Activated naive CD8-positive, alpha-beta T cell treated with anti-CD3 and anti-CD28 coated beads, Interleukin-2, amount 50 U/mL, for 16 hours (primary cell): ENCODE results near the gene CCR3.
"Not testable (repeated sequence)": the region's sequence is repeated elsewhere in the genome, so short reads cannot be mapped to it uniquely, and the experiment has no call there.

Source experiments
- DNase-seq: peaks from one replicate; pipeline ENCODE4 v3.0.0-alpha.2; 2020; ENCODE audit warnings: low read depth, low spot score

CCR3 gene

DNA sequence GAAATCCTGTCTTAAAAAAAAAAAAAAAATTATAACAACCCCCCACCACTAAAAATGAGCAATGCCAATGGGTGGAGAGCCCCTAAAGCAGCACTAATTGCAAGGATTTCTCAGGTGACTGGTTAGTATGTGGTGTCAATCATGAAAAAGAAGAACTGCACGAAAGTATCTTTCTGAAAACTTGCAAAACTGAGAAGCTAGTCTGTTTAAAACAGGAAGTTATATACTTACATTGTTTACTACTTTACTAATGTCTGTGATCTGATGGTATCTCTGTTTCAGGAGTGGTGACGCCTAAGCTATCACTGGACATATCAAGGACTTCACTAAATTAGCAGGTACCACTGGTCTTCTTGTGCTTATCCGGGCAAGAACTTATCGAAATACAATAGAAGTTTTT is at the start of gene CCR3:
Gene CCR3, plus strand, starts transcription at position 341 of the 400 bp plus-strand sequence. CDS start 22,699 bp downstream, outside the sequence.
- no peak for DNase-seq

DNA sequence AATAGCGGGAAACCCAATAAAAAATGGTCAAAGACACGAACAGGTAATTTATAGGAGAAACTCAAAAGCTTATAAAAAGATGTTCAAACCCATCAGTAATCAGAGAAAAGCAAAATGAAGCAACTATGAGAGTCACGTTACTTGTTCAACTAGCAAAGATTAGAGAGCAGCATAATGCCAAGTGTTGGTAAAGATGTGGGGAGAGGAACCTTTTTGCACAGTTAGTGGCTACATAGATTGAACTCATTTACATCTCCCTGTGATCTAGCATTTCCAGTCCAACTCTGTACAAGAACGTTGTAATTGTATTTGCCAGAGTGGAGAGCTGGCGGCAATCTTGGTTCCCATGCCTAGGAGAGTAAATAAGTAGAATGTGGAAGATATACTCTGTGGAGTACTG is 49.3 kb upstream of the CCR3 start:
- no peak for DNase-seq

DNA sequence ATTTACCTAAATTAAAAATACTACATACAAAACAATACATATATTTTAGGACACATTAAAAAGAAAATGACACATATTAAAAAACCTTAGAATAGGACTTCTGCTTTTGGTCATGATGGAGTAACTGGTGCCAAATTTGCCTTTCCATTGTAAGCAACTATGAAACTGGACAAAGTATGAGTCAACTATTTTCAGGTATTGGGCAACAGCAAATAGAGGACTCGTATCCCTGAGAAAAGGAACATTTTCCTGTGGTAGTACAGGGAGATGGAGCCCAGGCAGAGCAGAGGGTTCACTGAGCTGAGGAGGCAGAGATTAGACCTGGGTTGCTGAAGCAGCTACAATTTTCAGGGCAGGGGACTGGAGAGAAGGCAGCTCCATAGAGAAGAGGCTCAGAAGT is 48.8 kb upstream of the CCR3 start:
- DNase-seq: no peak

DNA sequence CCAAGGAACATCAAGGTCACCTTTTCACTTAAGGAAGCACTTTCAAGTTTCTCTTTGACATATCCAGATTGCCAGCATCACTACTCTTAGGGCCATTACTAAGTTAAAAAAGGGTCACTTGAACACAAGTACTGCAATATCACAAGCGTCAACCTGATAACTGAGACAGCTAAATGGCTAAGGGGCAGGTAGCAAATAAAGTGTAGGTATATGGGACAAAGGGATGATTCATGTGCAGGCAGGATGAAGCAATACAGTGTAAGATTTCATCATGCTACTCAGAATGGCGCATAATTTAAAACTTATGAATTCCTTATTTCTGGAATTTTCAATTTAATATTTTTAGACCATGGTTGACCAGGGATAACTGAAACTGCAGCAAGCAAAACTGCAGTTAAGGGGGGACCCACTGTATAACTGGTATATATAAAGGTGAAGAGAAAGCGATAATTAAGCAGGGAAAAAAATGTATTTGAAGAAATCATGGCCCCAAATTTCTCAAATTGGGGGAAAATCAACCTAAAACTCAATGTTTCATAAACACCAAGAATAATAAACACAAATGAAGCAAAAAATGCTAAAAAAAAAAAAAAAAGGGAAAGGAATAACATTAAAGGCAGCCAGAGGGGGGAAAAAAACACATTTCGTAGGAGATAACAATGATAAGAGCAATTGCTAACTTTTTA is 47.2 kb upstream of the CCR3 start:
- DNase-seq: no peak

- no peak for DNase-seq
Observed at GRCh38 chr3:46196261-46196957, 45.9 kb upstream of the CCR3 start.

DNA sequence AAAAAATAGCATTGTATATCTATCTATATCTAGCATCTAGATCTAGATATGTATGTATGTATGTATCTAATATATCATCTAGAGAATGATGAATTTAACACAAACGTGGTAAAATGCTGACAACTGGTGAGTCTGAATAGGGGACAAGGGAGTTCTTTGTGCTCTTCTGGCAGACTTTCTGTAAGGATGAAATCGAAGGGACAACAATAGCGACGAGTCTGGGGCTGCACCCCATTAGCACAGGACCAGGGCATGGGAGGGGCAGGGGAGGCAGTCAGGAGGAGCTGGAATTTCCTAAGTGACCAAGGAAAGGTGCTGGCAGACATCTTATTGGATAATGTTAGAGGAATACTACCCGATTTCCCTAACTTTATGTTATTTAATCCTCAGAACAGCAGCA is 42.0 kb upstream of the CCR3 start:
- DNase-seq: no peak

GRCh38 chr3:46200790-46201189 is 41.5 kb upstream of the CCR3 start:
- no peak for DNase-seq

- DNase-seq: no peak
Observed at GRCh38 chr3:46202535-46202934, 39.7 kb upstream of the CCR3 start.

DNA sequence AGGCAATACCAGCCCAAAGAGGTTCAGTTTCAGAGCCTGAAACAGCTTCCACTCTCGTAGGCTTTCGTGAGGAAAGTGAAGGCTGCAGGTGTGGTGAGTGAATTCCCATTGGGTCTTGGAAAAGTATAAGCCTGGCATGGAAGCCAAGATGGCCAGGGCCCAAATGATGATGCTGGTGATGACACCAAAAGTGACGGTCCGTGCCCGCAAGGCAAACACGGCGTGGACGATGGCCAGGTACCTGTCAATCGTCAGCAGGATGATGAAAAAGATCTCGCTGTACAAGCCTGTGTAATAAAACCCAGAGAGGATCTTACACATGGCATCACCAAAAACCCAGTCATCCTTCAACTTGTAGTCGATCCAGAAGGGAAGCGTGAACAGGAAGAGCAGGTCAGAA is 38.6 kb upstream of the CCR3 start:
- no peak for DNase-seq

DNA sequence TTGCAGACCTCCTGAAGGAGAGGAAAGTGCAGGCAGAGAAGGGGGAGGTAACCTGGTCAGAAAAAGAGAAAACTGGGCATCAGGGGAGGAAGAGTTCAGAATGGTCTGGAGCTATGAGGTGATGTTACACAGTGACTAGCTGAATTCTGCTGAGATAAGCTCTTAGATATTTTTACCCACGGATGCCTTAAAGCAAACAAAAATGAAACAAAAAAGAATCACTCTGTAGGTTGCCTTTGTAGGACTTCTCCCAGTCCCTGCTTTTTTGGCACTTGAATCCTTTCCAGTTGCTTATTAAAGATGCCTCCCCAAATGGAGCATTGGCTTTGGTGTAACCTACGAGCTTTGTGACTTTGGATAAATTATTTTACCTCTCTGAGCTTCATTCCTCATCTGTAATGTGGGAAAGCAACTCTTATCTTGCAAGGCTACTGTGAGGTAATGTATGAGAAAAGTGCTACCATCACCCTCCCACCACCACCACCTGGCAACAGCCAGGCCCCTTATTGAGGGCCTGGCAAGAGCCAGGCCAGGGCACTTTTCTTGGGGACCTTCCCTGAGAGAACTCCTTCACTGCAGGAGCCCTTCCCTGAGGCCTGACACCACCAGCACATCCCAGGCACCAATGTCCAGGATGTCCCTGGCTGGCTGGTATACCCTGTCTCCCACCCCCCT is 36.8 kb upstream of the CCR3 start:
- DNase-seq: no peak

DNA sequence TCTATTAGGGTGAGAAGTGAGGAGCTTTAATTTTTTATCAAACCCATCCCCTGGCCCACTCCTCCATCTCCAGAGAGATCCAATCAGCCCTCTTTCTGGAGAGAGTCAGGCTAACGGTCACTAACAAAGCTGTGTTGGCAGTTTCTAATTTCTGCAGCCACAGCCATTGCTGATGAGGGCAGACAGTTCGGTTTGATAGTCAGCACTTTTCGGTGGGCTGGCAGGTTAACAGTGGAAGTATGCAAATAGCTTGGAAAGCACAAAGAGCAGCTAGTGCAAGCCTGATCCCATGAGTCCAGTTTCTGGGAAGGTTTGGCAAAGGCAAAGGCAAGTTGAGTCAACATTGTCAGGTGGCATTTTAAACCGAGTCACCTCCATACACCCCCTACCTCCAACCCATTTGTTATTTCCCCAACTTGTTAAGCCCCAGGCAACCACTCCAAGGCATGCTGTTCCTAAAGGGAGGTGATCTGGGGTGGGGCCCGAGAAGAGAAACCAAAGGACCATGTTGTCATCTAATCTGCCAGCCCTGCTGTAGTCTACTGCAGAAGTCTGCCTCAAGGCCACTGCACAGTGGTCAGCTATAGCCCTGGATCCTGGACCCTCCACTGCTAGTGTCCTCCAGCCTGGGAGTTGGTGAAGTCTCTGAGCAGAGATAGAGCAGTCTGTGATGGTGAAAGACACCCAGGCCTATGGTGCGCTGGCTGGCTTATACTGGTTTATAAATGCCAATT is 35.8 kb upstream of the CCR3 start:
- no peak for DNase-seq

- not testable (repeated sequence) for DNase-seq
Observed at GRCh38 chr3:46207514-46207913, 34.7 kb upstream of the CCR3 start.

DNA sequence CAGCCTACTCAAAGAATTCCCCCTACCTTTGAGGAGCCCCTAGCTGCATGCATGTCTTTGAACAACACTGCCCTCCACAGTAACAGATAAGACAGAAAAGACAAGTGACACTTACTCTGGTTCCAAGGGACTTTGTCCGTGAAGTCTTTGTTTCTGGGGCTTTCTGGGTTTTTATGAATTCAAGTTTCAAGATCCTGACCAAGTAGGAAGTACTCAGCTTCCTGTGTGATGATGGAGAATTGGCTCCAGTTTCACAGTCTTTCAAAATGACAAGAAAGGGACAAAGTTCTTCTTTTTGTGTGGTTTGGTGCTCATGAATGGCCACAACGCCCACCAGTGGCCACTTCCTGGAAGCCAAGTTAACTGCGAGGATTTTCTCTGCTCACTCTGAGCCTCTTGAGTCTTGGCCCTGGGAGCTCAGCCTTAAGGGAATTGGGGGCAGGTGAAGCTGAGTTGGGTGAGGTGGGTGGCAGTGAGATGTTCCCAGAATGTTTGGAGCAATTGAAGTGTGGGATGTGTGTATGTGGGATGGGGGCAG is 34.0 kb upstream of the CCR3 start, which contains the start of gene CCR1:
Gene CCR1, minus strand, starts transcription at position 147 of the 538 bp plus-strand sequence. CDS start 4,000 bp downstream, outside the sequence.
- DNase-seq: no peak

DNA sequence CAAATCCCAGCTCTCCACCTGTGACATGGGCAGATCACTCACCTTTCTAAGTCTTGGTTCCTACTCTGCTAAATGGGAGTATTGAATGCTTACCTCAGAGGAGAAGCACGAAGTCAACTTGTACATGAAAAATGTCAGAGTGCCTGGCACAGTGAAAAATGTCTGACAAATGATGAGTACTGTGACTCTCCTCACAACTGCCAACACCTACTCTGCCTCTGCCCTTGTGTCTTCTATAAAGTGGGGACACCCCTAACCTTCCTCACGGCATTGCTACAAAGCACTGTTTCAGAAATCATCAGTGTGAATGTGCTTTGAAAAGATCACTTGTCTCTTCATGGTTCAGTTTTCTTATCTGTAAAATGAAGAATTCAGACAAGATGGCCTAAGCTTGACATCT is 33.2 kb upstream of the CCR3 start:
- DNase-seq: no peak

DNA sequence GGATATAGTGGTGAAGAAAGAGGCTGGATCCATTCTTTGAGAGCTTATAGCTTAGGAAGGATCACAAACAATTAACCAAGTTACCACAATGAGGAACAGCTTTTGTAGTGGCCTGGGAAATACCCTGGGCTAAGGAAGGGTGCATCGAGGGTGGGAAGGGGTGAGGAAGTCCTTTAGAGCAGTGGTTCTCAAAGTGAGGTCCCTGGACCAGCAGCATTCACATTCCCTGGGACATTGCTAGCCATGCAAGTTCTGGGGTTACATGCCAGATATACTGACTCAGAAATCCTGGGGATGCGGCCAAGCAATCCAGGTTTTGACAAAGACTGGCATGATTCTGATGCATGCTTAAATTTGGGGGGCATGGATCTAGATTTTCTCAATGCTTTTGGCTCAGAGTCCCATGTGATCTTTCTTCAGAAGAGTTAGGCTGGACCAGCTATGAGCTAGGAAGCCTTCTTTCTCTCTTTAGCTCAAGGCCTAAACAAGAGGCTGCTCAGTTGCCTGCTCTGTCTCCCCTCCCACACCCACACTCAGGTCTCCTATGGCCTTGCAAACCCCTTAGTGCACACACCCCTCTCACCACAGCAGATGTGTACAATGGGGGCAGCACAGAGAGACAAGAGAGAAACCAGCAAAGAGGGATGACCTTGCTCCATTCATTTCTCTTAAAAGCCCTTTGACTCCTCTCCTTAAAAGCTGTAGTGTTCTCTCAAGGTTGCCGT is 32.4 kb upstream of the CCR3 start:
- no peak for DNase-seq

GRCh38 chr3:46212101-46212500 is 30.2 kb upstream of the CCR3 start:
- no peak for DNase-seq

DNA sequence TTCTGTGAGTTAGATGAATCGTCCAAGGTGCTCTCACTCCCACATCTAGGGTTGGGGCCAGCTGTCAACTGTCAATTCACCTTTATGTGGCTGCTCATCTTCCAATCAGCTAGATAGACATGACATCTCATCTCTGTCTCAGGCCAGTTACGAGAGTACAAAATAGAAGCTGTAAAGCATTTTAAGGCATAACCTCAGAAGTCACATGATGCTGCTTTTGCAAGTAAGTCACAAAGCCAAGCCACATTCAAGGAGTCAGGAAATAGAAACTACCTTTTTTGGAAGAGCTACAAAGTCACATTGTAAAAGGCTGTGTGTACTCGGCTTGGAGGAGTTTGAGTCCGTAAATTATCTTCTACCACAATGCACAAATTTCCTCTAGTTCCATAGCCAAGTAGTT is 29.1 kb upstream of the CCR3 start:
- DNase-seq: no peak

DNA sequence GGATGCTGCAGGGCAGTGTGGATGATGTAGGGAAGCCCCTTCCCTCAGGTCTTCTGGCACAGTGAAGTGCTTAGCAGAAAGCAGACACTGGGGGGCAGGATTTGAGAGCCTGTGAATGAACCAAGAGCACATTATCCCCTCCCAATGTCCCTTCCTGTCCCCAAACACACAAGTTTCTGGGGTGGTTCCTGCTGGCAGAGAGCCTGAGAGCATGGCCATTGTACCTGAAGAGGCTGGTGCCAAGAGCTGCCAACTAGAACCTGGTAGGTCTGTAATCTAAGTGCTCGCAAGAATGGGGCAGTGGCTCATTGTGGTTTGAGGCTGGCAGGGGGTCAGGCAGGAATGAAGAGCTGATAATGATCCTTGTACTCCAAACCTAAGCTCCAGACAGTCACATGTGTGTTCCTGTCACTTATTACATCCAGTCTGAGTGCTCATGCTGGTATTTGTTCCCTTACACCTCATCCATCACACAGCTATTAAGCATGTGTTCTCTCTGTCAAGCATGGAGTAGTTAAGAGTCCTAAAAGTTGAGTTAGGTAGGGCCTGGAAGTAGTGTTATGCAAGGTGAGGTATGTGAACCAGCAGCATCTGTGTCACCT is 27.4 kb upstream of the CCR3 start:
- no peak for DNase-seq

- DNase-seq: no peak
Observed at GRCh38 chr3:46215810-46216414, 26.3 kb upstream of the CCR3 start.

GRCh38 chr3:46218196-46218709 is 24.0 kb upstream of the CCR3 start:
- DNase-seq: no peak
